ENCODE measurements around the gene ZNF638.

ZNF638 gene

DNA sequence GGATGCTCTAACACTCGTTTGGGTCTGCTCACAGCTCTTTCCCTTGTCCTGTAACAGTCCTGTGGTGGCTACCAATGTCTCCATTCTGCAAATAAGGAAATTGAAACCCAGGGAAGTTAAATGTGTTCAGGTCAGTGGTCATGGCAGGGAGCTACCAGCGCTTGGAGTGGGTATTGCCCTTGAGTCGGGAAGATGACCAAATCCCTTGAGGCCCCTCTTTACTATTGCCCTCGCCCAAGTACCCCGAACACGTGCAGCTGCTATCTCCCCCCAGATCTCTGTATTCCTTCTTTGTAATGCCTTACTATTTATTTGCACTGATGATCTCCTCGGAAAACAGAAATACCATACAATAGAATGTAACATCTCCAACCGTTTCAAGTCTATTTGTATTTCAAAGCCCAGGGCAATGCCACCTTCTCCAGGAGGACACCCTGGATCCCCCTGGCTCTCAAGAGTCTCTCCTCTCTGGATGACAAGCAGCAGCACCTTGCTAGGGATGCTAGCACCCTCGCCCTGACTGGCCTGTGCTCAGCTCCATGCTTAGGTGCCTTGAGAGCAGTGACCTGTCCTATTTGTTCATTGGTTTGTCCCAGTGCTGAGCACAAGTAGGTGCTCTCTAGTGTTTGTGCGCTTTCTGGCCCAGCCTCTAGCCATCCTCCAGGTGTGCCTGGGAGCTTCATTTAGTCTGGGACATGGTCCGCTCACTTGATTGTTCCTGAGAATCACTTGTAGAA, 136.9 kb downstream of the ZNF638 start:
- no peak for DNase-seq (ENCODE audit: low read depth)
- TF ChIP-seq, protein P1, sequence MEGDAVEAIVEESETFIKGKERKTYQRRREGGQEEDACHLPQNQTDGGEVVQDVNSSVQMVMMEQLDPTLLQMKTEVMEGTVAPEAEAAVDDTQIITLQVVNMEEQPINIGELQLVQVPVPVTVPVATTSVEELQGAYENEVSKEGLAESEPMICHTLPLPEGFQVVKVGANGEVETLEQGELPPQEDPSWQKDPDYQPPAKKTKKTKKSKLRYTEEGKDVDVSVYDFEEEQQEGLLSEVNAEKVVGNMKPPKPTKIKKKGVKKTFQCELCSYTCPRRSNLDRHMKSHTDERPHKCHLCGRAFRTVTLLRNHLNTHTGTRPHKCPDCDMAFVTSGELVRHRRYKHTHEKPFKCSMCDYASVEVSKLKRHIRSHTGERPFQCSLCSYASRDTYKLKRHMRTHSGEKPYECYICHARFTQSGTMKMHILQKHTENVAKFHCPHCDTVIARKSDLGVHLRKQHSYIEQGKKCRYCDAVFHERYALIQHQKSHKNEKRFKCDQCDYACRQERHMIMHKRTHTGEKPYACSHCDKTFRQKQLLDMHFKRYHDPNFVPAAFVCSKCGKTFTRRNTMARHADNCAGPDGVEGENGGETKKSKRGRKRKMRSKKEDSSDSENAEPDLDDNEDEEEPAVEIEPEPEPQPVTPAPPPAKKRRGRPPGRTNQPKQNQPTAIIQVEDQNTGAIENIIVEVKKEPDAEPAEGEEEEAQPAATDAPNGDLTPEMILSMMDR (IDR thresholded peaks at IDR 0.05; ENCODE audit: control insufficient read depth, insufficient read depth, low read depth, low read length, missing control alignments), result no peak
- no peak overlapping the region for H3K4me3 ChIP-seq (ENCODE audit: control insufficient read depth, low read depth, low read length)

DNA sequence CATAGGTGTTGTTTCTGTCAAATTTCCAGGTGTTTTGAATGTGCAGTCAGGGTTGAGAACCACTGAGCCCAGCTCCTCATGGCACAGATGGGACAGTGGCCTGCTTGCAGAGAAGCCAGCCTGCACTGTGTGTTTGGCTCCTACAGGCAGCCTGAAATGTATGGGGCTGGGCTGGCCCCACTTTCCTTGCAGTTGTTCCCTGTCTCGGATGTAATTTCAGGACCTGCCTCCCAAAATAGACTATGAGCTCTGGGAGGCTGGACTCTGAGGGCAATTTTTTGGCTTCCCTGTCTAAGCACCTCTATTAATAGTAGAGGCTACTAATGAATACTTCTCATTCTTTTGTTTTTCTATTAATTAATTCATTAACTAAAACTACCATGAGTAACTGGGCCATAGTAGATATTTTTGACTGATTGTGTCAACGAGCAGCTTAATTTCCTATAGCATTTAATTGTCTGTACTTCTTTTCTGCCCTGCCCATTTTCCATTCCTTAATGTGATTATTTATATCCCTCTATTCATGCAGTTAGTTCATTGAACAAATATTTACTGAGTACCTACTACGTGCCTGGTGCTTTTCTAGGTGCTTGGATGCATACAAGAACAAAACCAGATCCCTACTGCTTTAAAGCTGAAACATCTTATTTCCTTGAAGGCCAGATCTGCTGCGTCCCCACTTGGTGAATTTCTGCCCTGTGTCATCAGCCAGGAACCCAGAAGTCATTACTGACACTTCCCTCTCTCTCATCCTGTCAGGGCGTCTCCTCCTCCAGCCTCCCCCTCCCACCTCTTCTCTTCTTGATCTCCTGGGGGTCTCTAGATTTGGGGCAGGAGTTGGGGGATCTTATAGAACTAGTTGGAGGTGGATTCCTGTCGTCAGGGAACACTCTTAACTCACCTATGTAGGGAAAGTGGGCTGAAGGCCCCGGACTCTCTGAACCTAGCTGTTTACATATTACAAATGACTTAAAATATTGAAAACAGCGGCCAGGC, 138.1 kb downstream of the ZNF638 start:
- no peak overlapping the region for H3K4me3 ChIP-seq (ENCODE audit: control insufficient read depth, low read depth, low read length)
- TF ChIP-seq, protein P1 (IDR thresholded peaks at IDR 0.05; ENCODE audit: control insufficient read depth, insufficient read depth, low read depth, low read length, missing control alignments), result no peak
- no peak for DNase-seq (ENCODE audit: low read depth)

DNA sequence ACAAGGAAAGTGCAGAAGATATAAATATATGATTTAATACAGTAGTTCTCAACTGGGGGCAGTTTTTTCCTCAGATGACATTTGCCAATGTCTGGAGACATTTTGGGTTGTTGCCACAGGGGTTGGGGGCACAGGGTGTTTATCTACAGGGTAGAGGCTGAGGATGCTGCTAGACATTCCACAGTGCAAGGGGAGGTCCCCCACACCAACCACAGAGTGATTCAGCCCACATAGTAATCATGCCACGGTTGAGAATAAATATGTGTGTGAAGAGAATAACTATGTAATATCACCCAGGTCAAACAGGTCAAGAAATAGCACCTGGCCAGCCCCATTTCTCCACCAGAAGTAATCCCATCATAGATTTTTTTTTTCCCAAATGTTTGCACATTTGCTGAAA, 139.7 kb downstream of the ZNF638 start:
- no peak overlapping the region for H3K4me3 ChIP-seq (ENCODE audit: control insufficient read depth, low read depth, low read length)
- TF ChIP-seq, protein P1 (IDR thresholded peaks at IDR 0.05; ENCODE audit: control insufficient read depth, insufficient read depth, low read depth, low read length, missing control alignments), result no peak
- DNase-seq (ENCODE audit: low read depth), result no peak

DNA sequence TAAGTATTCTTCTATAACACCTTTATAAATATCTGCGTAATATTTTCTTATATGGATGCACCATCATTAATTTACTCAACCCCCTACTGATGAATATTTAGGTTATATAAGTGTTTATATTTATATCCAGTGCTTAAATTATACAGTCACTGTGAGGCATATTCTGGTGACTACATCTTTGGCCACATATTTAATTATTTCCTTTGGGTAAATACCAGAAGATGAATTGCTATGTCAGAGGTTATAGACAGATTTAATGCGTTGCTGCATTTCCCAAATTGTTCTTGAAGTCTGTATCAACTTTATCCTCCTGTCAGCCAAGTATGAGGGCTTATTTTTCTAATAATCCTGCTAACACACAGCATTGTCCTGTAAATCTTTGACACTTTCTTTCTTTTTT, 140.4 kb downstream of the ZNF638 start:
- TF ChIP-seq, protein P1 (IDR thresholded peaks at IDR 0.05; ENCODE audit: control insufficient read depth, insufficient read depth, low read depth, low read length, missing control alignments), result no peak
- no peak for DNase-seq (ENCODE audit: low read depth)
- H3K4me3 ChIP-seq (ENCODE audit: control insufficient read depth, low read depth, low read length), result no peak overlapping the region

DNA sequence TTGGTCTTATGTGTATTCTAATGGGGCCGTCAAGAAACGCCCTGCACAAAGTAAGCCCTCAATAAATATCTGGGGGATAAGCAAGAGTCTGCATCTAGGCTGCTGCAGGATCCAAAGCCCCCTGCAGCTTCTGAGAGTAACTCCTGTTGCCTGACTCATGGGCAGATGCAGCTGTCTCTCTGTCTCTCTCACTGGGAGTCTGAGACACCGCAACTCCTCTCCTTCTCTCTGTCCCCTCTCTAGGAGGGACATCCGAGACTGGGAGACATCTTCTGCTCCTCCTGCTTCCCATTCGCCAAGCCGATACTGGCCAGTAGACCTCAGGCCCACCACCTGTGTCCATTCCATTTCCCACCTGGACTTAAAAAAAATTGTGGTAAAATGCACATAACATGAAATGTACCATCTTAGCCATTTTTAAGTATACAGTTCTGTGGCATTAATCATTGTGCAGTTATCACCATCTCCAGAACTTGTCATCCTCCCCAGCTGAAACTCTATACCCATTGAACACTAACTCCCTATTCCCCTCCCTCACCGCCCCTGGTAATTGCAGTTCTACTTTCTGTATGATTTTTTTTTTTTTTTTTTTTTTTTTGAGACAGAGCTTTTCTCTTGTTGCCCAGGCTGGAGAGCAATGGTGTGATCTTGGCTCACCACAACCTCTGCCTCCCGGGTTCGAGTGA, 141.9 kb downstream of the ZNF638 start:
- TF ChIP-seq, protein P1 (IDR thresholded peaks at IDR 0.05; ENCODE audit: control insufficient read depth, insufficient read depth, low read depth, low read length, missing control alignments), result no peak
- no peak overlapping the region for H3K4me3 ChIP-seq (ENCODE audit: control insufficient read depth, low read depth, low read length)
- no peak for DNase-seq (ENCODE audit: low read depth)

DNA sequence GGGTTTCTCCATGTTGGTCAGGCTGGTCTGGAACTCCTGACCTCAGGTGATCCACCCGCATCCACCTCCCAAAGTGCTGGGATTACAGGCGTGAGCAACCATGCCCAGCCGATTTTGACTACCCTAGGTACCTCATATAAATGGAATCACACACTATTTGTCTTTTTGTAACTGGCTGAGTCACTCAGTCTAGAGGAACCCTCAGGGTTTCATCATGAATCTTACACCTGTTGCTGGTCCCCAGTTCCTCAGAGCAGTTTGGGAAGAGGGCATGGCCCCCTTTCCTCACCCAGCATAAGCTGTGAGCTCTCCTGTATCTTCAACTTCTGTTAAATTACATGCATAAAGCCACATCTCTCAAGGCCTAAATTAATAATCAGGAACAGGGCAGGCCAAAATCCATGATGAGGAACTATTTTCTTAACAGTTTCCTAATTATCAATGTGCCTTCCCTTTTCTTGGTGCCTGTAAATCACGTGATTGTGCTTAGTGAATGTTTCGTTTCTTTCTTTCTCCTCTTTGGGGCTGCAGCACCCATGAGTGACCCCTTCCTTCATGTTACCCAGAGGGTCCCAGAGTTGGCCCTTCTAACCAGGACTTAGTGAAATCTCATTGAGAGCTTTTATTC, 142.6 kb downstream of the ZNF638 start:
- TF ChIP-seq, protein P1 (IDR thresholded peaks at IDR 0.05; ENCODE audit: control insufficient read depth, insufficient read depth, low read depth, low read length, missing control alignments), result no peak
- DNase-seq (ENCODE audit: low read depth), result no peak
- no peak overlapping the region for H3K4me3 ChIP-seq (ENCODE audit: control insufficient read depth, low read depth, low read length)

Measured in AG09309 (cell line).